H9 (cell line): ENCODE results near the gene SNRPD3. TPM values are rescaled to one million over a fixed set of nuclear protein-coding genes. Genes with fewer than 3 reads are reported as not detected.

Experiments
- DNase-seq: peaks from one replicate; pipeline ENCODE4 v3.0.0-alpha.2; 2017
- H2AFZ ChIP-seq: one replicate; pipeline ENCODE4 v1.6.1; 2013; ENCODE audit warnings: mild to moderate bottlenecking, low read length, control low read depth, moderate library complexity
- H2AK5ac ChIP-seq: 2 replicates; pipeline ENCODE4 v1.6.1; 2013; ENCODE audit warnings: low read length, control low read depth, mixed read lengths; ENCODE audit not compliant: insufficient read length
- H2BK120ac ChIP-seq: one replicate; pipeline ENCODE4 v1.6.1; 2013; ENCODE audit warnings: low read depth, mild to moderate bottlenecking, low read length, control low read depth, inconsistent platforms; ENCODE audit not compliant: poor library complexity, severe bottlenecking
- H2BK12ac ChIP-seq: 2 replicates; pipeline ENCODE4 v1.6.1; 2013; ENCODE audit warnings: low read length, control low read depth, mixed read lengths, low read depth; ENCODE audit not compliant: insufficient read length
- H2BK15ac ChIP-seq: 2 replicates; pipeline ENCODE4 v1.6.1; 2013; ENCODE audit warnings: low read depth, low read length, control low read depth
- H2BK20ac ChIP-seq: one replicate; pipeline ENCODE4 v1.6.1; 2013; ENCODE audit warnings: low read depth, mild to moderate bottlenecking, low read length, control low read depth, inconsistent platforms; ENCODE audit not compliant: poor library complexity, severe bottlenecking
- H2BK5ac ChIP-seq: 2 replicates; pipeline ENCODE4 v1.6.1; 2013; ENCODE audit warnings: low read length, control low read depth, mixed read lengths; ENCODE audit not compliant: insufficient read length
- H3K14ac ChIP-seq: 2 replicates; pipeline ENCODE4 v1.6.1; 2013; ENCODE audit warnings: low read length, control low read depth; ENCODE audit not compliant: insufficient read depth
- H3K18ac ChIP-seq: 2 replicates; pipeline ENCODE4 v1.6.1; 2013; ENCODE audit warnings: low read depth, mild to moderate bottlenecking, mixed read lengths, low read length, control low read depth; ENCODE audit not compliant: insufficient read length
- H3K23ac ChIP-seq: 2 replicates; pipeline ENCODE4 v1.6.1; 2013; ENCODE audit warnings: low read length, control low read depth, mixed read lengths, low read depth; ENCODE audit not compliant: insufficient read length
- H3K23me2 ChIP-seq: 2 replicates; pipeline ENCODE4 v1.6.1; 2013; ENCODE audit warnings: low read depth, mild to moderate bottlenecking, mixed read lengths, low read length, control low read depth; ENCODE audit not compliant: insufficient read length, poor library complexity, severe bottlenecking
- H3K27ac ChIP-seq: 2 replicates; pipeline ENCODE4 v1.5.1; 2013; ENCODE audit warnings: low read length, control low read depth, mixed read lengths, low read depth; ENCODE audit not compliant: insufficient read length
- H3K27me3 ChIP-seq: 2 replicates; pipeline ENCODE4 v1.6.1; 2013; ENCODE audit warnings: low read length, control low read depth, inconsistent platforms; ENCODE audit not compliant: insufficient read depth
- H3K4ac ChIP-seq: 2 replicates; pipeline ENCODE4 v1.6.1; 2013; ENCODE audit warnings: low read depth, mild to moderate bottlenecking, control low read depth, inconsistent platforms, low read length, moderate library complexity
- H3K4me1 ChIP-seq: 2 replicates; pipeline ENCODE4 v1.6.1; 2013; ENCODE audit warnings: low read length, control low read depth, inconsistent platforms; ENCODE audit not compliant: insufficient read depth
- H3K4me2 ChIP-seq: 2 replicates; pipeline ENCODE4 v1.6.1; 2013; ENCODE audit warnings: low read length, control low read depth, mixed read lengths; ENCODE audit not compliant: insufficient read length, insufficient read depth
- H3K56ac ChIP-seq: 2 replicates; pipeline ENCODE4 v1.6.1; 2013; ENCODE audit warnings: low read depth, mild to moderate bottlenecking, mixed read lengths, low read length, control low read depth; ENCODE audit not compliant: insufficient read length
- H3K79me1 ChIP-seq: 2 replicates; pipeline ENCODE4 v1.6.1; 2013; ENCODE audit warnings: low read depth, mild to moderate bottlenecking, moderate library complexity, low read length, control low read depth, inconsistent platforms; ENCODE audit not compliant: insufficient read depth, poor library complexity, severe bottlenecking
- H3K79me2 ChIP-seq: 2 replicates; pipeline ENCODE4 v1.6.1; 2013; ENCODE audit warnings: low read length, control low read depth, inconsistent platforms; ENCODE audit not compliant: insufficient read depth
- H3K9ac ChIP-seq: 2 replicates; pipeline ENCODE4 v1.6.1; 2013; ENCODE audit warnings: low read length, control low read depth, mixed read lengths; ENCODE audit not compliant: insufficient read length; ENCODE audit errors: extremely low read depth
- H3K9me3 ChIP-seq: one replicate; pipeline ENCODE4 v1.6.1; 2013; ENCODE audit warnings: low read depth, low read length, inconsistent platforms; ENCODE audit not compliant: control insufficient read depth
- H3T11ph ChIP-seq: one replicate; pipeline ENCODE4 v1.6.1; 2013; ENCODE audit warnings: mild to moderate bottlenecking, low read length, control low read depth, inconsistent platforms
- H4K20me1 ChIP-seq: one replicate; pipeline ENCODE4 v1.6.1; 2013; ENCODE audit not compliant: control insufficient read depth, insufficient read length, insufficient read depth
- H4K5ac ChIP-seq: 2 replicates; pipeline ENCODE4 v1.6.1; 2013; ENCODE audit warnings: low read depth, mild to moderate bottlenecking, mixed read lengths, low read length, control low read depth; ENCODE audit not compliant: insufficient read length
- H4K8ac ChIP-seq: replicated peaks from 2 replicates; pipeline ENCODE4 v1.6.1; 2013; ENCODE audit warnings: low read length, control low read depth, mixed read lengths, low read depth; ENCODE audit not compliant: insufficient read length
- H4K91ac ChIP-seq: 2 replicates; pipeline ENCODE4 v1.6.1; 2013; ENCODE audit warnings: low read depth, mild to moderate bottlenecking, moderate library complexity, mixed read lengths, low read length, control low read depth; ENCODE audit not compliant: insufficient read length
- H3K27ac Mint-ChIP-seq, 3 experiments: 2 replicates in 2 of 3; 3 replicates in 1 of 3; pipeline ENCODE4 v1.8.0; 2020 to 2021; ENCODE audit warnings: mixed read lengths in 3 of 3, mild to moderate bottlenecking in 1 of 3, moderate library complexity in 1 of 3
- H3K27me3 Mint-ChIP-seq: 2 replicates; pipeline ENCODE4 v1.8.0; 2021; ENCODE audit warnings: low read depth, mild to moderate bottlenecking, moderate library complexity, mixed read lengths
- H3K36me3 Mint-ChIP-seq, 3 experiments: 2 replicates in 2 of 3; 3 replicates in 1 of 3; pipeline ENCODE4 v1.8.0; 2020 to 2021; ENCODE audit warnings: low read depth in 3 of 3, mixed read lengths in 3 of 3; ENCODE audit not compliant: insufficient read depth in 1 of 3
- H3K4me1 Mint-ChIP-seq, 2 experiments: 2 replicates each; pipeline ENCODE4 v1.8.0; 2020; ENCODE audit warnings: mixed read lengths in 2 of 2
- H3K4me3 Mint-ChIP-seq, 2 experiments: 2 replicates in 1 of 2; 3 replicates in 1 of 2; pipeline ENCODE4 v1.8.0; 2020 to 2021; ENCODE audit warnings: mild to moderate bottlenecking in 2 of 2, mixed read lengths in 2 of 2, moderate library complexity in 1 of 2
- H3K9me3 Mint-ChIP-seq, 2 experiments: 2 replicates in 1 of 2; 3 replicates in 1 of 2; pipeline ENCODE4 v1.8.0; 2020; ENCODE audit warnings: mild to moderate bottlenecking in 2 of 2, mixed read lengths in 2 of 2, moderate library complexity in 1 of 2
- WGBS: extraction: QIAGEN DNeasy Blood & Tissue Kit; methylation state at CpG from one replicate; pipeline ENCODE4 v1.1.7; 2013; ENCODE audit warnings: missing lambda C conversion rate, low lambda C conversion rate, mixed read lengths; ENCODE audit not compliant: insufficient read length; ENCODE audit errors: extremely low coverage; 5-methylcytosine and 5-hydroxymethylcytosine counted together
- total RNA-seq: library from RNA; stranded (reverse); gene quantifications from 2 replicates; pipeline ENCODE4 v1.2.1, GENCODE V29; 2021
- TF ChIP-seq, protein P1 (sequence below): fragments of 200-600 bp; sonication (generic); conservative IDR thresholded peaks from 3 replicates; pipeline ENCODE4 v1.8.0; 2021; ENCODE audit warnings: antibody characterized with exemption, mild to moderate bottlenecking

SNRPD3 gene
- total RNA-seq, 1 experiment from 2014 or later: 212 TPM

DNA sequence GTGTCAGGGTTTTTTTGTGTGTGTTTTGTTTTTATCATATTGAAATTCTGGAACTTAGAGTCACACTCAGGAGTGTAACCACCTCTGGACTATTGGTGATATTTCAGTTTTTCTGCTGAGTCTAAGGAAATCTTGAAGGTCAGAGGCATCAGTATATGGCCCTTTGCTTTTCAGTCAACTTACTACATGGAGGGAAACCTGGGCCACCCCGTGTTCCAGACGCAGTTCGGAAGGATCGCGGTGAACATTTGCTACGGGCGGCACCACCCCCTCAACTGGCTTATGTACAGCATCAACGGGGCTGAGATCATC, 40.8 kb upstream of the SNRPD3 start:
- Histone ChIP-seq H4K5ac (no peak overlapping the region), H3K9me3 (no peaks in the 10 kb centered on the region), H2BK15ac (no peak overlapping the region), H3K27ac (no peak overlapping the region), H3K9ac (no peak overlapping the region), H4K20me1 (no peaks in the 10 kb centered on the region), H3K4me2 (no peak overlapping the region), H3K79me2 (no peaks in the 10 kb centered on the region), H4K8ac (no peak overlapping the region), H4K91ac (no peak overlapping the region), H3K23ac (no peak overlapping the region), H3T11ph (no peak overlapping the region), H2BK120ac (no peak overlapping the region), H3K23me2 (no peaks in the 10 kb centered on the region), H2AK5ac (no peak overlapping the region), H3K27me3 (no peaks in the 10 kb centered on the region), H3K79me1 (no peaks in the 10 kb centered on the region), H2BK5ac (no peak overlapping the region), H2BK12ac (no peak overlapping the region), H3K4me1 (no peaks in the 10 kb centered on the region; the same call in 1 of the 2 replicates), H2BK20ac (no peak overlapping the region), H3K4ac (no peak overlapping the region), H3K18ac (no peak overlapping the region), H2AFZ (no peak overlapping the region), H3K14ac (no peak overlapping the region), H3K56ac (no peak overlapping the region)
- no peak for DNase-seq
- no CpG with 5 or more reads among the region's 8 CpGs for WGBS
- no peaks in the 10 kb centered on the region for H3K9me3 Mint-ChIP-seq
- TF ChIP-seq, protein P1, sequence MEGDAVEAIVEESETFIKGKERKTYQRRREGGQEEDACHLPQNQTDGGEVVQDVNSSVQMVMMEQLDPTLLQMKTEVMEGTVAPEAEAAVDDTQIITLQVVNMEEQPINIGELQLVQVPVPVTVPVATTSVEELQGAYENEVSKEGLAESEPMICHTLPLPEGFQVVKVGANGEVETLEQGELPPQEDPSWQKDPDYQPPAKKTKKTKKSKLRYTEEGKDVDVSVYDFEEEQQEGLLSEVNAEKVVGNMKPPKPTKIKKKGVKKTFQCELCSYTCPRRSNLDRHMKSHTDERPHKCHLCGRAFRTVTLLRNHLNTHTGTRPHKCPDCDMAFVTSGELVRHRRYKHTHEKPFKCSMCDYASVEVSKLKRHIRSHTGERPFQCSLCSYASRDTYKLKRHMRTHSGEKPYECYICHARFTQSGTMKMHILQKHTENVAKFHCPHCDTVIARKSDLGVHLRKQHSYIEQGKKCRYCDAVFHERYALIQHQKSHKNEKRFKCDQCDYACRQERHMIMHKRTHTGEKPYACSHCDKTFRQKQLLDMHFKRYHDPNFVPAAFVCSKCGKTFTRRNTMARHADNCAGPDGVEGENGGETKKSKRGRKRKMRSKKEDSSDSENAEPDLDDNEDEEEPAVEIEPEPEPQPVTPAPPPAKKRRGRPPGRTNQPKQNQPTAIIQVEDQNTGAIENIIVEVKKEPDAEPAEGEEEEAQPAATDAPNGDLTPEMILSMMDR: no peak
- H3K27ac Mint-ChIP-seq: no peak overlapping the region
- no peaks in the 10 kb centered on the region; a peak in 1 of 7 replicates for H3K36me3 Mint-ChIP-seq
- H3K4me1 Mint-ChIP-seq: peaks cover 23 to 24% of the 10 kb centered on the region in 2 experiments
- peaks cover 2% of the 10 kb centered on the region for H3K27me3 Mint-ChIP-seq
- no peak overlapping the region for H3K4me3 Mint-ChIP-seq
